ENCODE results near the gene APLNR. TPM values are rescaled to one million over a fixed set of nuclear protein-coding genes. Genes with fewer than 3 reads are reported as not detected.

The APLNR gene
- total and polyA plus RNA-seq, 2 of the 8 experiments (the other 6 are each of a cell fraction or from before 2014, with no cell fraction given) = 0.80 TPM; not detected in 1

GRCh38 chr11:57275582-57275981 lies 38.5 kb upstream of the APLNR start:
- no peak overlapping the region for H2BK20ac ChIP-seq (ENCODE audit: low read length)
- no peak overlapping the region for H3K4me3 ChIP-seq (ENCODE audit: extremely low read depth in 1 of 4, insufficient read depth in 2 of 4, low read depth in 3 of 4, low read length in 4 of 4)
- H3K4me2 ChIP-seq (ENCODE audit: insufficient read depth in 1 of 2, low read depth in 2 of 2, low read length in 2 of 2) = no peak overlapping the region
- H3K27me3 ChIP-seq (replicated peaks in 1 of 4; ENCODE audit: control insufficient read depth in 3 of 4, extremely low read depth in 1 of 4, insufficient read depth in 3 of 4, low read length in 3 of 4) = peaks cover 0 to 2% (median 0%) of the 10 kb centered on the region in 4 experiments; a peak in 3 of 7 replicates
- H3K23ac ChIP-seq (ENCODE audit: insufficient read length) = no peak overlapping the region
- H3K4ac ChIP-seq (replicated peaks; ENCODE audit: insufficient read length, low read depth, low read length) = no peak overlapping the region
- H2BK5ac ChIP-seq (ENCODE audit: low read depth, low read length) = no peak overlapping the region
- H2AK5ac ChIP-seq (ENCODE audit: low read depth, low read length) = no peak overlapping the region
- no peak overlapping the region for H3K9ac ChIP-seq (replicated peaks in 1 of 4; ENCODE audit: extremely low read depth in 1 of 4, low read depth in 3 of 4, low read length in 3 of 4)
- H3K27ac ChIP-seq (ENCODE audit: low read depth, low read length) = no peak overlapping the region
- WGBS, 2 experiments (ENCODE audit: extremely low coverage in 1 of 2, insufficient coverage in 1 of 2, insufficient read length in 1 of 2, insufficient replicate concordance in 2 of 2, low coverage in 1 of 2, low lambda C conversion rate in 2 of 2, missing lambda C conversion rate in 1 of 2) = 88% methylated on average over 3 of the region's 3 CpGs; no CpG with 5 or more reads in 1 of the 2 experiments
- H3K36me3 ChIP-seq (ENCODE audit: control insufficient read depth in 2 of 4, insufficient read depth in 4 of 4, low read length in 3 of 4) = no peaks in the 10 kb centered on the region
- H4K20me1 ChIP-seq (replicated peaks in 1 of 2; ENCODE audit: control insufficient read depth in 1 of 2, insufficient read depth in 2 of 2, low read length in 2 of 2) = no peaks in the 10 kb centered on the region
- CTCF ChIA-PET (ENCODE audit: partially characterized antibody) = interaction anchor here (0.6 to 7.1 kb wide), 5 partner anchors 15 to 435 kb away, joined by 3 to 41 read pairs (median 4); no protein-coding TSS in a partner anchor
- DNase-seq (ENCODE audit: low read depth in 1 of 2, low spot score in 2 of 2) (no peak), FAIRE-seq (no peak)
- H4K5ac ChIP-seq (ENCODE audit: insufficient read length, low read depth, low read length) = no peak overlapping the region
- peaks cover 2 to 10% (median 5%) of the 10 kb centered on the region in 4 experiments; a peak in 6 of 7 replicates for H3K4me1 ChIP-seq (replicated peaks in 1 of 4; ENCODE audit: control insufficient read depth in 3 of 4, insufficient read depth in 4 of 4, low read length in 3 of 4)
- H3K56ac ChIP-seq (replicated peaks; ENCODE audit: insufficient read length, low read depth, low read length) = no peak overlapping the region
- TF ChIP-seq EGR1 (IDR thresholded peaks at IDR 0.05; ENCODE audit: borderline replicate concordance, low read depth, low read length) (no peak), KDM5A (IDR thresholded peaks at IDR 0.05; ENCODE audit: low read length) (no peak), CEBPB (IDR thresholded peaks at IDR 0.05; ENCODE audit: low read depth, low read length) (no peak), TAF7 (optimal IDR thresholded peaks at IDR 0.05; ENCODE audit: borderline replicate concordance, low read depth, low read length) (no peak)
- no peak overlapping the region for H3K18ac ChIP-seq (ENCODE audit: extremely low read depth, low read length)
- H3K23me2 ChIP-seq (ENCODE audit: low read depth, low read length) = no peaks in the 10 kb centered on the region; the same call in 1 of the 2 replicates
- no peak overlapping the region for H2BK15ac ChIP-seq (ENCODE audit: low read length)
- H2BK12ac ChIP-seq (ENCODE audit: low read depth, low read length) = no peak overlapping the region
- no peak overlapping the region for H4K8ac ChIP-seq (ENCODE audit: extremely low read depth, insufficient read depth, low read length)
- H2BK120ac ChIP-seq (replicated peaks; ENCODE audit: low read depth, low read length) = no peak overlapping the region
- H3K79me2 ChIP-seq (ENCODE audit: control insufficient read depth in 1 of 2, insufficient read depth in 2 of 2, low read length in 2 of 2) = no peaks in the 10 kb centered on the region
- H3K9me3 ChIP-seq (ENCODE audit: insufficient read depth in 2 of 2, low read depth in 1 of 2, low read length in 1 of 2) = peaks cover 0 to 4% of the 10 kb centered on the region in 2 experiments; a peak in 2 of 4 replicates
- H3K14ac ChIP-seq (ENCODE audit: insufficient read length) = no peak overlapping the region
- POLR2A ChIA-PET (ENCODE audit: partially characterized antibody) = no interaction called here
- H2AFZ ChIP-seq (ENCODE audit: low read length) = no peak overlapping the region
- no peak overlapping the region for H4K91ac ChIP-seq (replicated peaks; ENCODE audit: insufficient read length, low read length)
- no peaks in the 10 kb centered on the region for H3K79me1 ChIP-seq (ENCODE audit: low read depth, low read length)
